IMR-90 (cell line): ENCODE results near the gene TOP2A. TPM values are rescaled to one million over a fixed set of nuclear protein-coding genes. Genes with fewer than 3 reads are reported as not detected.

ENCODE experiments used
- ATAC-seq: fragments of 200-7000 bp; cut with Tn5 transposase; 2 replicates; pipeline ENCODE4 v1.9.1; 2020; ENCODE audit warnings: low read depth, mild to moderate bottlenecking, moderate library complexity
- BruUV-seq: library from RNA; stranded (reverse); fragments of 400-500 nt; replicated peaks from 2 replicates; lab custom pipeline; 2021; lab: Mats Ljungman, UMichigan
- CTCF ChIA-PET: fragments of 300-600 bp; formaldehyde crosslinking; extraction: SDS; loops from one replicate; lab custom pipeline; 2021; ENCODE audit warnings: antibody characterized with exemption; lab: Yijun Ruan, JAX
- POLR2A ChIA-PET: fragments of 300-600 bp; sonication (Branson Sonifier 250); formaldehyde crosslinking; loops from one replicate; lab custom pipeline; 2022; ENCODE audit warnings: antibody characterized with exemption; ENCODE audit not compliant: unreplicated experiment; lab: Charles Lee
- DNase-seq: peaks from one replicate; pipeline ENCODE4 v3.0.0; 2013
- H2AFZ ChIP-seq: replicated peaks from 2 replicates; pipeline ENCODE3; 2013; ENCODE audit warnings: low read length, mild to moderate bottlenecking; ENCODE audit not compliant: poor library complexity
- H2AK5ac ChIP-seq: 2 replicates; pipeline ENCODE4 v1.6.1; 2013; ENCODE audit warnings: low read depth, low read length, inconsistent platforms
- H2AK9ac ChIP-seq: replicated peaks from 2 replicates; pipeline ENCODE3; 2013; ENCODE audit warnings: mild to moderate bottlenecking, low read depth, low read length, moderate library complexity; ENCODE audit not compliant: poor library complexity
- H2BK120ac ChIP-seq: 2 replicates; pipeline ENCODE4 v1.6.1; 2013; ENCODE audit warnings: low read depth, low read length, inconsistent platforms
- H2BK15ac ChIP-seq: 3 replicates; pipeline ENCODE4 v1.6.1; 2013; ENCODE audit warnings: low read depth, low read length, inconsistent platforms
- H2BK20ac ChIP-seq: 2 replicates; pipeline ENCODE4 v1.6.1; 2013; ENCODE audit warnings: low read depth, mild to moderate bottlenecking, inconsistent platforms, low read length, moderate library complexity
- H2BK5ac ChIP-seq: 2 replicates; pipeline ENCODE4 v1.6.1; 2013; ENCODE audit warnings: mild to moderate bottlenecking, low read depth, low read length, inconsistent platforms; ENCODE audit not compliant: poor library complexity, severe bottlenecking
- H3K14ac ChIP-seq: replicated peaks from 2 replicates; pipeline ENCODE4 v1.6.1; 2013; ENCODE audit warnings: low read depth, low read length, inconsistent platforms
- H3K18ac ChIP-seq: 2 replicates; pipeline ENCODE4 v1.6.1; 2013; ENCODE audit warnings: low read depth, low read length, control low read depth
- H3K23ac ChIP-seq: 2 replicates; pipeline ENCODE4 v1.6.1; 2013; ENCODE audit warnings: low read depth, low read length, inconsistent platforms
- H3K27ac ChIP-seq: 2 replicates; pipeline ENCODE4 v1.5.1; 2013; ENCODE audit warnings: mild to moderate bottlenecking, control low read depth, low read length; ENCODE audit not compliant: insufficient read depth
- H3K27me3 ChIP-seq: 2 replicates; pipeline ENCODE4 v1.6.1; 2013; ENCODE audit warnings: low read length; ENCODE audit not compliant: control insufficient read depth, insufficient read depth
- H3K36me3 ChIP-seq: 2 replicates; pipeline ENCODE4 v1.6.1; 2013; ENCODE audit warnings: low read length, mixed read lengths; ENCODE audit not compliant: control insufficient read depth, insufficient read depth
- H3K4ac ChIP-seq: 2 replicates; pipeline ENCODE4 v1.6.1; 2013; ENCODE audit warnings: low read depth, low read length, inconsistent platforms
- H3K4me1 ChIP-seq: 2 replicates; pipeline ENCODE4 v1.6.1; 2013; ENCODE audit warnings: low read length, mixed read lengths; ENCODE audit not compliant: control insufficient read depth, insufficient read depth
- H3K4me2 ChIP-seq: 2 replicates; pipeline ENCODE4 v1.6.1; 2013; ENCODE audit warnings: low read depth, mild to moderate bottlenecking, control low read depth, low read length, moderate library complexity
- H3K4me3 ChIP-seq: 2 replicates; pipeline ENCODE4 v1.5.1; 2013; ENCODE audit warnings: low read depth, mild to moderate bottlenecking, control low read depth, low read length, moderate library complexity; ENCODE audit not compliant: insufficient read depth
- H3K56ac ChIP-seq: 2 replicates; pipeline ENCODE4 v1.6.1; 2013; ENCODE audit warnings: low read length, inconsistent platforms; ENCODE audit not compliant: insufficient read depth; ENCODE audit errors: extremely low read depth
- H3K79me1 ChIP-seq, 2 experiments: 2 replicates each; pipeline ENCODE4 v1.6.1; 2013; ENCODE audit warnings: low read length in 2 of 2, inconsistent platforms in 1 of 2, low read depth in 1 of 2
- H3K9ac ChIP-seq: 2 replicates; pipeline ENCODE4 v1.6.1; 2013; ENCODE audit warnings: low read depth, low read length, control low read depth
- H3K9me1 ChIP-seq: 2 replicates; pipeline ENCODE4 v1.6.1; 2013; ENCODE audit warnings: low read length, inconsistent platforms; ENCODE audit not compliant: insufficient read depth
- H3K9me3 ChIP-seq: 2 replicates; pipeline ENCODE4 v1.6.1; 2013; ENCODE audit warnings: low read length; ENCODE audit not compliant: control insufficient read depth, insufficient read depth
- H4K20me1 ChIP-seq: 2 replicates; pipeline ENCODE4 v1.6.1; 2013; ENCODE audit warnings: low read length, inconsistent platforms; ENCODE audit not compliant: insufficient read depth
- H4K5ac ChIP-seq: 2 replicates; pipeline ENCODE4 v1.6.1; 2013; ENCODE audit warnings: mild to moderate bottlenecking, low read depth, low read length, control low read depth
- H4K8ac ChIP-seq, 2 experiments: 2 replicates each; pipeline ENCODE4 v1.6.1; 2013; ENCODE audit warnings: low read depth in 2 of 2, low read length in 2 of 2, control low read depth in 1 of 2, inconsistent platforms in 1 of 2
- H4K91ac ChIP-seq: 2 replicates; pipeline ENCODE4 v1.6.1; 2013; ENCODE audit warnings: low read depth, low read length, inconsistent platforms; ENCODE audit not compliant: insufficient read depth
- ELK1 ChIP-seq: fragments of 150-350 bp; IDR thresholded peaks from 2 replicates; pipeline ENCODE4 v1.6.1; 2016; ENCODE audit warnings: low read depth, mild to moderate bottlenecking, low read length, moderate library complexity, borderline replicate concordance
- MAZ ChIP-seq: IDR thresholded peaks from 2 replicates; pipeline ENCODE4 v1.6.1; 2012; ENCODE audit warnings: low read depth, mild to moderate bottlenecking, low read length, improper control_type of control experiment, moderate library complexity, borderline replicate concordance
- RFX5 ChIP-seq: IDR thresholded peaks from 2 replicates; pipeline ENCODE4 v1.8.0; 2012; ENCODE audit warnings: low read depth, mild to moderate bottlenecking, low read length, moderate library complexity
- WGBS, 2 experiments: methylation state at CpG; one replicate each; pipeline versions ENCODE4 v1.1.5 to v1.1.7; 2013; ENCODE audit warnings: missing lambda C conversion rate in 2 of 2; ENCODE audit not compliant: insufficient read length in 1 of 2; ENCODE audit errors: extremely low coverage in 2 of 2; 5-methylcytosine and 5-hydroxymethylcytosine counted together
- dilution Hi-C: fragments of 300-500 bp; cut with HindIII; formaldehyde crosslinking; loops from one replicate; pipeline ENCODE4 v1.14.3; 2018; ENCODE audit warnings: low sequenced_read_pairs; ENCODE audit not compliant: unreplicated experiment
- in situ Hi-C: fragments of 300-500 bp; cut with MboI; formaldehyde crosslinking; loops from 3 replicates; pipeline ENCODE4 v1.14.3; 2019; ENCODE audit warnings: low sequenced_read_pairs, inconsistent platforms, mixed read lengths
- intact Hi-C: fragments of 100-400 bp; cut with micrococcal nuclease; formaldehyde crosslinking; loops from 2 replicates; pipeline ENCODE4 v1.10.0; 2022
- polyA plus RNA-seq, 3 experiments: library from polyadenylated mRNA; depleted of rRNA; stranded (reverse); fragments of >200 nt; gene quantifications; 2 replicates each; pipeline ENCODE4 v1.2.3, GENCODE V29; 2012; ENCODE audit warnings: low replicate concordance in 1 of 3
- total RNA-seq: library from RNA; depleted of rRNA; stranded (reverse); fragments of >200 nt; gene quantifications from 2 replicates; pipeline ENCODE4 v1.2.3, GENCODE V29; 2012

Gene TOP2A
- total and polyA plus RNA-seq, 2 of the 4 experiments (the other 2 are of a cell fraction) = 43.4 to 68.5 TPM

- H4K8ac ChIP-seq = no peak overlapping the region
- WGBS, 2 experiments = no CpG with 5 or more reads among the region's 3 CpGs
- no peak overlapping the region for H2BK5ac ChIP-seq
- H3K14ac ChIP-seq = no peak overlapping the region
- H3K4ac ChIP-seq = no peak overlapping the region
- H2AK9ac ChIP-seq = no peak overlapping the region
- DNase-seq (no peak), ATAC-seq (no peak)
- H3K27me3 ChIP-seq = no peaks in the 10 kb centered on the region
- H3K9me1 ChIP-seq = peaks cover 39% of the 10 kb centered on the region
- H3K4me3 ChIP-seq = no peak overlapping the region
- H4K5ac ChIP-seq = no peak overlapping the region
- H3K18ac ChIP-seq = no peak overlapping the region
- ChIA-PET POLR2A (no interaction called here), CTCF (no interaction called here)
- peaks cover 0 to 31% of the 10 kb centered on the region in 2 experiments; a peak in 2 of 4 replicates for H3K79me1 ChIP-seq
- H2BK120ac ChIP-seq = no peak overlapping the region
- intact Hi-C loops (no loop called here), dilution Hi-C loops (no loop called here), in situ Hi-C loops (no loop called here)
- no peak overlapping the region for H2BK15ac ChIP-seq
- H3K27ac ChIP-seq = no peak overlapping the region
- no peak overlapping the region for H3K56ac ChIP-seq
- peaks cover 35% of the 10 kb centered on the region for H3K36me3 ChIP-seq
- peaks cover 39% of the 10 kb centered on the region for H4K20me1 ChIP-seq
- H3K9me3 ChIP-seq = no peaks in the 10 kb centered on the region
- H2AFZ ChIP-seq = no peak overlapping the region
- no peak overlapping the region for H3K9ac ChIP-seq
- BruUV-seq = no TSS peak
- no peak overlapping the region for H2BK20ac ChIP-seq
- no peak overlapping the region for H4K91ac ChIP-seq
- H3K23ac ChIP-seq = no peak overlapping the region
- TF ChIP-seq MAZ (no peak), RFX5 (no peak), ELK1 (no peak)
- H3K4me1 ChIP-seq = peaks cover 29% of the 10 kb centered on the region
- no peak overlapping the region for H2AK5ac ChIP-seq
- no peak overlapping the region for H3K4me2 ChIP-seq
These were observed 42.9 kb upstream of the TOP2A start for GRCh38 chr17:40460604-40460967.
